NCI-H82 treated with DMSO at 0.1 percent for 48 hours (cell line): Measurements from ENCODE around the gene SLAMF6.
"Not testable (repeated sequence)": the region's sequence is repeated elsewhere in the genome, so short reads cannot be mapped to it uniquely, and the experiment has no call there.

Experiments
- DNase-seq: peaks from one replicate; lab custom pipeline; 2025; ENCODE audit not compliant: unreplicated experiment; lab: John Stamatoyannopoulos, UW

SLAMF6 gene

DNA sequence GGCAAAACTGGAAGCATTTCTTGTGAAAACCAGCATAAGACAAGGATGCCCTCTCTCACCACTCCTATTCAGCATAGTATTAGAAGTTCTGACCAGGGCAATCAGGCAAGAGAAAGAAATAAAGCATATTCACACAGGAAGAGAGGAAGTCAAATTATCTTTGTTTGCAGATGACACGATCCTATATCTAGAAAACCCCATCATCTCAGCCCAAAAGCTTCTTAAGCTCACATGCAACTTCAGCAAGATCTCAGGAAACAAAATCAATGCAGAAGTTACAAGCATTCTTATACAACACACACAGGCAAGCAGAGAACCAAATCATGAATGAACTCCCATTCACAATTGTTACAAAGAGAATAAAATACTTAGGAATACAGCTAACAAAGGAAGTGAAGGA lies 7.1 kb downstream of the SLAMF6 start:
- DNase-seq, result not testable (repeated sequence)

DNA sequence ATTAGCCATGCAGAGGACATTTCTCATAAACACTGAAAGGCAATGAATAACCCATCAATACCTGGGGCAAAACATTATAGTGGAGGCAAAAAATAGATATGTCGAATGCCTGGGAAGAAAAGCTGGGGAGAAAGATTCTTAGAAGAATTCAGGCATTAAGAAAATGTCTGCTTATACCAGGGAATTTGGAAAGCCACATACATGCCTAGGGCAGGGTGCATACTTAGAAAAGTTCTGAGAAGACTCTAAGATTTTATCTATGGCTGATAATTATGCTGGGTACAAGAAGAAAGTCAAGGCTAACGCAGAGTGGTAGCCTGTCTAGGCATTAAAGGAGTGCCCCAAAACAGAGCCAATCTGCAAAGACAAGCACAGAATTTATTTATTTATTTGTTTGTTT lies 18.4 kb downstream of the SLAMF6 start:
- no peak for DNase-seq

GRCh38 chr1:160503087-160503486 lies 20.0 kb downstream of the SLAMF6 start:
- DNase-seq, result no peak

DNA sequence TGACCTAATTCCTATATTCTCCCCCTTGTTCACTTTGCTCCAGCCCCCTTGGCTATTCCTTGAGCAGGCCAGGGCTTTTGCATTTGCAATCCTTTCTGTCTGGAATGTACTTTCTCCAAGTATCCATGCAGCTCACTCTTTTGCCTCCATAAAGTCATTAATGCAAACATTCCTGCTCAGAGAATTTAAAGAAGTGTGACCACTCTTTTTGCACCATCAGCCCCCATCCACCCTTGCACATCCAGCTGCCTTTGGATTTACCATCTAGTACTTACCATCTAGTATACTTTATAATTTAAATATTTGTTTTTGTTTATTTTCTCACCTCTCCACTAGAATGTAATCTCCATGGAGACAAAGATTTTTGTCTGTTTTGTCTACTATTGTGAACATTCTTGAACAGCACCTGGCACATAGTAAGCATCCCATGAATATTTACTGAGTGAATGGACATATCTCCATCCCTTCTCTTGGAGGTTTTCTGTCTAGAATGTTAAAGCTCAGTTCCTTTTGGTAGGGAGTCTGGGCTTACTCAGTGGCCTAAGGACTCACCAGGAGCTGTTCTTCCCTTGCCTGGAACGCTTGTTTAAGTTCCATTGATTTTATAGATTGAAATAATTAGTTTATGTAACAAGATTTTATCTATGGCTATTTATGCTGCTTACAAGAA lies 22.6 kb downstream of the SLAMF6 start:
- no peak for DNase-seq

DNA sequence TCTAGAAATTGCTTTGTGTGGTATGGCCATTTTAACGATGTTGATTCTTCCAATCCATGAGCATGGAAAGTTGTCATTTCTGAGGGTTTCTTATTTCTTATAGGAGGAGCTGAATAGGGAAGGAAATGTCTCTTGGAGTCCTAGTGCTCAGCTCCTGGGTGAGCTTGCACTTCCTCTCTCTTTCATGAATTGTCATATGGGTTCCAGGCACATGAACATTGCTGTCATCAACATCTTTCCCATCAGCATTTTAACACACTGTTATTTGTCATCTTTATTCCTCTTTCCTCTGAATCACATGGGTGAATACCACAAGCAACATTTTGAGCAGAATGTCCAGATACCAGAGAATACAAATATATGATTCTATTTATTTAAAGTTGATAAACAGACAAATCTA lies 23.4 kb downstream of the SLAMF6 start:
- no peak for DNase-seq

- not testable (repeated sequence) for DNase-seq
These were observed 24.6 kb downstream of the SLAMF6 start for GRCh38 chr1:160498301-160499065.

- no peak for DNase-seq
These were observed 26.7 kb downstream of the SLAMF6 start for GRCh38 chr1:160496334-160496733.

GRCh38 chr1:160494620-160495019 lies 28.4 kb downstream of the SLAMF6 start:
- no peak for DNase-seq

- no peak for DNase-seq
These were observed 30.4 kb downstream of the SLAMF6 start for GRCh38 chr1:160492617-160493016.

DNA sequence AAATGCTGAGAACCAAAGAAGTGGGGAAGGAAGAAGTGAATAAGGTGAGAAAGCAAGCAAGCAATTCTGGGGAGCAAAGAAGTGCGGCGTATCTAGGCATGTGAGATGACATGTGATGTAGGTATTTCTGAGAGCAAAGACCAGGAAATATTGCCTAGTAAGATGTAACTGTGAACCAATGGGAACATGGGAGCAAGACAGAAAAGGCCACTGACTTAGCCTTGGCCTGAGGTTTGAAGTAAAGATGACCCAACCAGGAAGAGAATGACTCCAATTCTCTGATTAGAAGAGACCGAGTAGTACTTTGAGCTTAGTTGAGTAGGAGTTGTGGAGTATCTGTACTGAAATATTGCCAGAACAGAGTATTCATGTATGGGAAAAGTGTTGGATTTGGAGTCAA lies 31.1 kb downstream of the SLAMF6 start:
- DNase-seq, result no peak

DNA sequence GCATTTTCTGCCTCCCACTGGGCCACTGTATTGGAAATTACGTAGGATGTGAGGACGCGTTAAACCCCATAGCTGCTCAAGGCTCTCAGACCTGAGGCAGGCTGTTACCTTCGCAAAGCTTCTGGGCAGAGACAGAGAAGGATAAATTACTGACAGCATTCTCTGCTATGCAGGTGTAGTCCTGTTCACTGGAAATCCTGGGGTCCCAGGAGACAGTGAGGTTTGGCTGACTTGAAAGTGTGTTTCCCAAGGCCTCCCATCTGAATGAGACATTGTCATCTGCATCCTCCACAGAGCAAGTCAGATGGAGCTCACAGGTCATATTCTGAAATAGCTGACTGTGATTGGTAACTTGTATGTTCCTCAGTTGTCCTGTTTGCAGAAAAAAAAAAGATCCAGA lies 32.0 kb downstream of the SLAMF6 start:
- no peak for DNase-seq

DNA sequence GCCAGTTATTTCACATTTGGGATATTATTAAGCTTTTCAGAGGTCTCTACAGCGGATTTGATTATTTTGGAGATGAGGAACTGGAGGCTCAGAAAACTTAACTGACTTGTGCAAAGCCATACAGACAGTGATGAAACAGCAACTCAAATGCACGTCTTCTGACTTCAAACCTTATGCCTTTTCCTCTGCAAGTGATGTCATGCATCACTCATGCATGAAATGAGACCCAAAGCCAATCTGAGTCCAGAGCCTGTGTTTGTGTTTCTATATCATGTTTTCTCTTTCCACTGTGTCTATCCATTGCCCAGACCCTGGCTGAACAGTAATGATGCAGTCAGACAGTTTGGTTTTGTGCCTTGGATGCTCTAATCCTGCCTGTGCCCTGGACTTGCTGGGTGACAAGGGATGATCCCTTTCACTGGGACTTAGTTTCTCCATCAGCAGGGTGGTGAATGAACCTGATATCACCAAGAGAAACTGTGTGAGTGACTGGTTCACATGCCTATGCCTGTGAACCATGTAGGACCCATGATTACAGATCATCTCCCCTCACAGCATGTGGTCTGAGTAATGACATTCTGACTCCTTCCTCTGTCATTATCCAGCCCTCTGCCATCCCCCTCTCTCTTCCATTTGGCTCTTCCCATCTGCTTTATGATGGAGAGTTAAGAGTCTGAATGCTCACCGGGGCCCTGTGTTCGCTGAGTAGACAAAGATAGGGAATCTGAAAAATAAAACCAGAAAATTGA lies 33.4 kb downstream of the SLAMF6 start:
- no peak for DNase-seq

GRCh38 chr1:160488347-160489058 lies 34.6 kb downstream of the SLAMF6 start:
- no peak for DNase-seq

DNA sequence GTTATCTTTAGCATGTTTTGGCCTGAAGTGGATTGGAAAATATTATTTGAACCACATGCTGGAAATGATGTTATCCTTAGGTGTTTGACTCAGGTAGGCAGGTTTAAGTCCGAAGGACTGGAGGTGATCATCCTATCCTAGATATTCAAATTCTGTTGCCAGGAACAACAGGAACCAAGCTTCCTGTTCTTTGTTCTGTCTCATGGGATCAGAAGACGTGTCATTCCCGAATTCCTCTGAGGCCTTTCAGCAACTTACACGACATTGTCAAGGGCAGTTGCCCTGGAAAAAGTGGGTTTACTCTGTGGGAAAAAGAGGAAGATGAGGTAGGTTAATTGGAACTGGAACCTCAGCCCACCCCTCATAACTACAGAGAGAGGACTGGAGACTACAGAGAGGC lies 36.6 kb downstream of the SLAMF6 start:
- no peak for DNase-seq

- no peak for DNase-seq
These were observed 39.4 kb downstream of the SLAMF6 start for GRCh38 chr1:160483505-160484185.

- no peak for DNase-seq
These were observed 41.0 kb downstream of the SLAMF6 start for GRCh38 chr1:160481979-160482596.

DNA sequence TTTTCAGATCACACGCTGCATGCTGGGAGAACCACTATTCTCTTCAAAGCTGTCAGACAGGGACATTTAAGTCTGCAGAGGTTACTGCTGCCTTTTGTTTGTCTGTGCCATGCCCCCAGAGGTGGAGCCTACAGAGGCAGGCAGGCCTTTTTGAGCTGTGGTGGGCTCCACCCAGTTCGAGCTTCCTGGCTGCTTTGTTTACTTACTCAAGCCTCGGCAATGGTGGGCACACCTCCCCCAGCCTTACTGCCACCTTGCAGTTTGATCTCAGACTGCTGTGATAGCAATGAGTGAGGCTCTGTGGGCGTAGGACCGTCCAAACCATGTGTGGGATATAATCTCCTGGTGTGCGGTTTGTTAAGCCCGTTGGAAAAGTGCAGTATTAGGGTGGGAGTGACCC lies 42.3 kb downstream of the SLAMF6 start:
- not testable (repeated sequence) for DNase-seq

DNA sequence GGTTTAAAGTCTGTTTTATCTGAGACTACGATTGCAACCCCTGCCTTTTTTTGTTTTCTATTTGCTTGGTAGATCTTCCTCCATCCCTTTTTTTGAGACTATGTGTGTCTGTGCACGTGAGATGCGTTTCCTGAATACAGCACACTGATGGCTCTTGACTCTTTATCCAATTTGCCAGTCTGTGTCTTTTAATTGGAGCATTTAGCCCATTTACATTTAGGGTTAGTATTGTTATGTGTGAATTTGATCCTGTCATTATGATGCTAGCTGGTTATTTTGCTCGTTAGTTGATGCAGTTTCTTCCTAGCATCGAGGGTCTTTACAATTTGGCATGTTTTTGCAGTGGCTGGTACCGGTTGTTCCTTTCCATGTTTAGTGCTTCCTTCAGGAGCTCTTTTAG lies 44.0 kb downstream of the SLAMF6 start:
- DNase-seq, result not testable (repeated sequence)

DNA sequence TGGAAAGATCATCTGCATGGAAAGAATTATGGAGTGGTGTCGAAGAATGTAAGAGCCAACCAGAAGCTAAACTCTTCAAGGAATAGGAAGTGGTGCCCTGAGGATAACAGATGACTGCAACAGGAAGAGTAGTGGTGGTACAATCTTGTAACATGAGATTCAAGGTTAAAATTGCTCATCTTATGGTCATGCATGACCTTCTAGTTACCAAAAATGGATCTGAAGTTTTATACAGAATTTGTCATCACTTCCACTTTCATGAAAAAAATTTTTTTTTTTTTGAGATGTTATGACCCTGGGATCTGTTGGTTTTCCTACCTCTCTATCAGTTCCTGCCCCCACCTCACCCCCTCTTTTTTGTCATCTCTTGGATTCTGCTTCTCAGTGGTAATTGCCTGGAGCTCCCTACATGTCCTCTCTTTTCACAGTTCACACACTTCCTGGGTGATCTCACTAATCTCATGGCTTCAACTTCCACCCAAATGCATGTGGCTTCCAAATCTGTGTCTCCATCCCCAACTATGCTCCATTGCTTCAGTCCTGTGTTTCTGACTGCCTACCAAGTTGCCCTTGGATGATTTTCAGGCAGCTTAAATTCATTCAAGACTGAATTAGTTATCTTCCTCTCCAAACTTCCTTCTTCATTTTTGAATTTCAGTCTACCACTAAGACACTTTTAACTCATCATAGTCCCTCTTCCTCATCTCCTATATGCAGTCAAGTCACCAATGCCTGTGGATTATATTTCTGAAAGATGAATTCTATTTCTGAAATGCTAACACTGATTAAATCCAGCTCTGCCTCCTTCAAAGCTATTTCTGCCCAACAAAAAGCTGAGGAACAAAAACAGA lies 48.4 kb downstream of the SLAMF6 start:
- no peak for DNase-seq
